ENCODE data around the gene SSBP3.
"Not testable (repeated sequence)": the region's sequence is repeated elsewhere in the genome, so short reads cannot be mapped to it uniquely, and the experiment has no call there.

Gene SSBP3

GRCh38 chr1:54234284-54234683, 171.9 kb downstream of the SSBP3 start:
- DNase-seq, result no peak

GRCh38 chr1:54233196-54233595, 173.0 kb downstream of the SSBP3 start:
- DNase-seq, result not testable (repeated sequence)

DNA sequence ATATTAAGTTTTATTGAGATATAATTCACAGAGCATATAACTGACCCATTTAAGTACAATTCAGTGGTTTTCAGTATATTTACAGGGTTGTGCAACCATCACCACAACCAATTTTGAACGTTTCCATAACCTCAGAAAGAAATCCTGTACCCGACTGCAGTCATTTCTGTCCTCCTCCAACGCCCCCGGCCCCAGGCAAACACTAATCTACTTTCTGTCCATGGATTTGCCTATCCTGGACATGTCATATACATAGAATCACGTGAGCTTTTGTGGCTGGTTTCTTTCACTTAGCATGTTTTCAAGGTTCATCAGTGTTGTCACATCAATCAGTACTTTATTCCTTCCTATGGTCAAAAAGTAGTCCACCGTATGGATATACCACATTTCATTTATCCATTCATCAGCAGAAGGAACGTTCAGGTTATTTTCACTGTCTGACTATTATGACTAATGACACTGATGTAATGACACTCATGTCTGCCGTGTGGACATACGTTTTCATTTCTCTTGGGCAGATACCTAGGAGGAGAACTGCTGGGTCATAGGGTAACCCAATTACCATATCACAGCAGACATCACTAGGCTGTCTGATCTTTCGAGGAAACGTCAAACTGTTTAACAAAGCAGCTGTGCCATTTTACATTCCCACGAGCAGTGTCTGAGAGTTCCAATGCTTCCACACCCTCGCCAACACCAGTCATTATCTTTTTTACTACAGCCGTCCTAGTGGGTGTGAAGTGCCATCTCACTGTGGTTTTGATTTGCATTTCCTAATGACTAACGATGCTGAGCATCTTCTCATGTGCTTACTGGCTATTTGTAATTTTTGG, 175.5 kb downstream of the SSBP3 start:
- no peak for DNase-seq

DNA sequence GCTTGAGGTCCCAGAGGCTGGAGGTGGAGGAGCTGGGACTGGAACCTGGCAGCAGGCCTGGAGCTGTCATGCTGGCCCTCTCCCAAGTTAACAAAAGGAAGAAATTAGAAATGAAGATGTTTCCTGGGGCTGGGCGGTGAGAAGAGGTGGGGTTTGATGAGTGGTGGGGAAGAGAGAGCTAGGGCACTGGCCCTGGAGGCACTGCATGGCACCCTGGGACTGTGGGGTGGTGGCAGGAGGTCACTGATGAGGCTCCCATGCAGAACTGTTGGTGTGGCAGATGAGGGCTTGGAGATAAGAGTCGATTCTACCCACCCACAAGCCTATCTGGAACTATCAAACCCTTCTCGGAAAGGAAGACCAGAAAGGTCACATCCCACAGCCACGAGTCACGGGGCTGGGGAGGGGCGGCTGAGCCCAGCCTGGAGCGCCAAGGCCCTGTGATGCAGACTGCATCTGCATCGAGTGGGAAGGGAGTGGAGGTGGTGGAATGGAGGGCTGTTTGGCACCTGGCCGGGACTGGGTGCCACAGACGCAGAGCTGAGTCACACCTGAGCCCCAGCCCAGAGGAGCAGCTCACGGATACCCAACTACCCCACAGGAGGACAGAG, 176.8 kb downstream of the SSBP3 start:
- DNase-seq, result no peak

DNA sequence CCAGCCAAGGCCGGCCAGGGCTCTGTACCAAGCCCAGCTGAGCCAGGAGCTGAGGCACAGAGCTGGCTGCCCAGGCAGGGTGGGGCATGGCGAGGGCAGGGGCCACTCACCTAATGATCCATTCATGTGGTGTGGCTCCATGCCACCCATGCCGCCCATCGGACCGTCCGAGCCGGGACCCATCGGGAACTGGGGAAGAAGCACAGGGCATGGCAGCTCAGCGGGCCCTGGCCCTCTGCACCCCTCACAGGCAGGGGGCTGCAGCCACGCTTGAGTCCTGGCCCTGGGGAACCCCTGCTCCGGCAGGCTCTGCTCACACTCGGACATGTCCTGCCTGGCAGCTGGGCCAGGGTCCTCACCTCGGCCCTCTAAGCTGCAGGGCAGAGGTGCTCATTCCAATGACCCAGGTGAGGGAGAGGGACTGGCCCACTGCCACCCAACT, 177.5 kb downstream of the SSBP3 start:
- no peak for DNase-seq

DNA sequence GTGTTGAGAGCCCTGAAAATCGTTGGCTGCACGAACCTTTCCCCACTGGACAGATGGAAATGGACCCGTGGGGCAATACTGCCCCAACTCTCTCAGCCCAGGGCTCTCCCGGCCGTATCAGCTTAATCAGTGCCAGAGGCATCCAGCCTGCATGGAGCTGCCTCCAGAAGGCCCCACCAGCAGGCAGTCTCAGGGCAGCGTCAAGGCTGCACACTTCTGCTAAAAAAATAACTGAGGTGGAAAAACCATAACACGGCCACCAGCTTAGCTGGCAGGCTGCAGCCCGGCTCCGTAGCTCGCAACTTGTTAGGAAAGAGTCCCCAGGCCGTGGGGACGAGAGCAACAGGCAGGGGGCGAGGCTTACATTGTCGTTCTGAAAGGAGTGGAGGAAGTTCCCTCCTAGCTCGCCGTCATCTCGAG, 178.3 kb downstream of the SSBP3 start:
- peak; percentile 28 for DNase-seq

- peak; percentile 29 for DNase-seq
Observed at GRCh38 chr1:54227091-54227602, 179.0 kb downstream of the SSBP3 start.

GRCh38 chr1:54225986-54226559, 180.1 kb downstream of the SSBP3 start:
- no peak for DNase-seq

DNA sequence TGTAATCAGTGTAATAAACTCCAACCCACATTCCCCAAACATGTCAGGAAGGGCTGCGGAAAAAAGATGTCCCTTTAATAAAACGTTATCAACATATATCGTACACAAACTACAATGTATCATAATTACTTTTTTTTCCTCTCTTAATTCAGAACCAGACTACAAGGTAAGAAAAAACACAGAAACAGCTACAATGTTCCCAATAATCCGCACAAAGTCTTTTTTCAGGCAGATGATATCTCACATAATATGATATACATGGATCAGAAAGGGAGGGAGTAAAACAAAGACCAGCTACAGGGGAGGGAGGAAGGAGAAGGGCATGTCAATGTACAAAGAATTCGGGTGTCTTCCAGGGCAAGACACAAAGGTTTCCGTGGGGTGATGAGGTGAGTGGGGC, 180.8 kb downstream of the SSBP3 start:
- no peak for DNase-seq

GRCh38 chr1:54224233-54224632, 182.0 kb downstream of the SSBP3 start:
- no peak for DNase-seq

DNA sequence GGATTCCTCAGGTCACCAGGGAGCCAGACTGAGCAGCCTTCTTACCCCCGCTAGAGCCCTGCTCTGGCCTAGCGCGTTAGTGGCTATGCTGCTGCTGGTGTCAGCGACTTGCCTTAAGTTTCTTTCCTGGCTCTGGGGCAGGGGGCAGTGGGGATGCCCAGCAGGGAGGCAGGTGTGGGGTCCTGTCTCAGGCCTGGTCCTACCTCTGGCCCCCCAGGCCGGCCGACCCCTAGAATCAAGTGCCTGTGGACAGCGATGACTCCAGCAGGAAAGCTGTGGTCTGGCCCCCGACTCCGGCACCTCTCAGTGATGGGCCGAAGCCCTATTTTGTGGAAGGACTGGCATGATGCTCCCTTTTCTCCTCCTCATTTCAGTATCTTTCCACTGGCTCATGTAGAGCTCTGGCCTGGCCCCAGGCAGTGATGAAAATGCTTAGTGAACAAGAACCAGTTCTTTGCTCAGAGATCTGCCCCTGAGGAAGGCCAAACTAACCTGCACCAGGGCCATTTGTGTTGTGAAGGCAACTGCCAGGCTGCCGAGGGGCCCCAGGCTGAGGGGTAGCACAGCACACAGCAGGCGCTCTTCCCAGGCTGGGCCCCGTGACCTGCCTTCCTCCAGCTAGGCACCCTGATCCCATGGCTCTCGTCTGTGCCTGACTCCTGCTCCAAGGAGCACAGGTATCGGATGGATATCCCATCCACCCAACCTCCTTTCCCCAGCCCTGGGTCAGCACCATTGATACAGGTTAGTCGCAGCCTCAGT, 182.6 kb downstream of the SSBP3 start:
- no peak for DNase-seq

- DNase-seq, result no peak
Observed at GRCh38 chr1:54222711-54223110, 183.5 kb downstream of the SSBP3 start.

GRCh38 chr1:54221867-54222484, 184.2 kb downstream of the SSBP3 start:
- no peak for DNase-seq

DNA sequence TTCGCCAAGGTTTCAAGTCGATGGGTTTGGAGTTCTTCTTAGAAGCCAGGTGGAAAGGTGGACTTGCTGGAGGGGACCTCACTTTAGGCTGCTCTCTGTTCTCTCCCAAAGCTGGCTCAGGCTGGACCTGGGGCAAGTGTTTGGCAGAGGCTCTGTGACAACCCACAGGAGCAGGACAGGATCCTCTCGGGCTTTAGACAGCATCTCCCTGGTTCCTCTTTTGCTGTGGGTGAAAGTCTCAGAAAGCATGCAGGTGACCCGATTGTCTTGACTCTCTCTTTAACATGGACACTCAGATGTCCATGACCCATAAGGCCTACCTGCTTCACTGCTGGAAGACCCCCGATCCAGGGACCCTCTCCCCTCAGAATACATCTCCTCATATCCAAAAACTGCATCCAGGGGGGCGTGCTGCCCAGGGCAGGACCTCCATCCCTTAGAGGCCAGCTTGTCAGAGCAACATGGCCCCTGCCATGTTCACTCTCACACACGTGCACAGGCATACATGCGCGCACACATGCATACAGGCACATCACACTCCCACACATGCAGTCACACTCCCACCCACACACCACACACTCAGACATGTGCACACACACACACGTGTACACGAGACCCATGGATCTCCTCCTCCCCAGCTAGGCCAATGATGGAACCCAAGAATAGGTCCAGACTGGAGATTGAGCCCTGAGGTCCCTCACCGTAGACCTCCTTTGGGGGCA, 184.9 kb downstream of the SSBP3 start:
- DNase-seq, result no peak

DNA sequence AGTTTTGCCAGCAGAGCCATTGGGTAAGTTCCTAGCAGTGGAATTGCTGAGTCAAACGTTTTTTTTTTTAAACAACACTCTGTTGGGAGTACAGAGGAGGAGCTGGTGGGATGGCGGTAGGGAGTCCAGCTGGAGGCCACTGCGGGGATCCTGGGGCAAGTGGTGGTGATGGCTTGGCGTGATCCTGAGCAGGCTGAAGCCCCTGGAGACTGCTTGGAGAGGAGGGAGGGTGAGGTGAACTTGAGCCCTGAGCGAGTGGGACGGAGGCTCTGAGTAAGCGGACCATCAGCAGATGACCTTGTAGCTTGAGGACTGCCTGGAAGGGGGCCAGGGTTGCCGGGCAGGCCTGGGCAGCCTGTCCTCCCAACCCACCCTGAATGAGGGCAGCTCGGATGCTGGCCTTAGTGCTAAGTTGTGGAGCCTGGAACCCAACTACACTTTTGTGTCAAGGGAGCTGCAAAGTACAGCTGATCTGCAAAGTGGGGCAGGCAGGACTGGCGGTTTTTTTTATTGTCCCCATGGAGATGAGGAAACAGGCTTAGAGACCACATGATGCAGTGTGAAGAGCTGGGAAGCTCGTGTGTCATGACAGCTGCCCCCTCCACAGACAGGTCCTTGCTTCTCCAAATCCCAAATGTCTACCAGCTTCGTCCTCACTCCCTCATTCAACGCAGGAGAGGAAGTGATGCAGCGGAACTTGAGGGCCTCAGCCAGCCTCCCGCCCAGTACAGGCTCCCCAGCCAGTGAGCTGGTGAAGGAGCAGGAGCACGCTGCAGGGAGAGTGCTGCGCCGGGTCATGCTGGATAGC, 186.0 kb downstream of the SSBP3 start:
- DNase-seq, result no peak

DNA sequence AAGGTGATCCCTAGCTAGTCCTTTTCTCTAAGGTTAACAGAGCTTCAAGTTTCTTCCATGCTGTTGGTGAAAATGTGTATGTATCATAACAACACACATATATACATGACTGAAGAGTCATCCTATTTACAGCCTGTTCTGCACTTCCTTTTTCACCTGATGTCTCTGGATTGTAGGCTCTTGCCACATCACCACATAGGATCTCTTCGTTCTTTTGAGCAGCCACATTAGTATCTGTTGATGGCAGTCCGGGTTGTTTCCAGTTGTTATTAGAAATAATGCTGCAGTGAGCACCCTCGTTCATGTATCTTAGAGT, 186.5 kb downstream of the SSBP3 start:
- no peak for DNase-seq

- no peak for DNase-seq
Observed at GRCh38 chr1:54218883-54219687, 187.1 kb downstream of the SSBP3 start.

- DNase-seq, result no peak
Observed at GRCh38 chr1:54215523-54215922, 190.7 kb downstream of the SSBP3 start.

DNA sequence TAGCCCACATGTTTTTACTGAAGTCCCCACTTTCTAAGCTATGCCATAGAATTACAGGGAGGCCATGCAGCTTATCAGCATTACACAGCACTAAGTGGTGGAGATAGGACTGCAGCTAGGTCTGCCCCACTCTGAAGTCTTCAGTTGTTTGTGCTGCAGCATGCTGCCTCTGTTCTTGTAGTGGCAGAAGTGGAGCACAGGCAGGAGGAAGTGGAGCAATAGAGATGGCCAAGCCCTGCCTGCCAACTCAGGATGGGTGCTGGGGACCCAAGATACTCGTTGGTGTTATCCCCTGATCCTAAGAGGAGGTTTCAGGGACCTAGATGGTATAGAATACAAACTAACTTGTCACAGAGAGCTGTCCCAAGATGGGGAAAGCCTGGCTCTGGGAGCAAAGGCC, 193.3 kb downstream of the SSBP3 start:
- no peak for DNase-seq

DNA sequence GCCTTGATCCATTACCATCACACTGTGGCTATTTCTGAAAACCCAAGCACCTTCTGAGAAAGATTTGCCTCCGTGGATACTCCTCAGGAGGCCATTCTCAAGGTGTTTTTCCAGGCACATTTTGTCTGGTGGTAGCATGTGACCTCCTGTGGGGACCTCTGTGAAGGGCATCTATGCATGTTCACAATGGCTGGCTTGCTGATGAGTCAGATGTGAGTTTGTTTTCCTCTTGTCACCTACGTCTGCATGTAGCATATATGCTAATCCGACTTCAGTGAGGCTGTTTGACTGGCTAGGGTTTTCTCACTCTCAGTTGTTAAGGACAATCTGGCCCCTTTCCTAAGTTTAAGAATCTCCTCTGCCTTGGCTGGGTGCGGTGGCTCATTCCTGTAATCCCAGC, 198.3 kb downstream of the SSBP3 start:
- not testable (repeated sequence) for DNase-seq

All from NCI-H1694 (cell line).